ENCODE measurements around the gene CNKSR3. TPM values are rescaled to one million over a fixed set of nuclear protein-coding genes. Genes with fewer than 3 reads are reported as not detected.

The CNKSR3 gene
- total and polyA plus RNA-seq, 2 experiments from 2014 or later: 22.4 to 23.9 TPM

DNA sequence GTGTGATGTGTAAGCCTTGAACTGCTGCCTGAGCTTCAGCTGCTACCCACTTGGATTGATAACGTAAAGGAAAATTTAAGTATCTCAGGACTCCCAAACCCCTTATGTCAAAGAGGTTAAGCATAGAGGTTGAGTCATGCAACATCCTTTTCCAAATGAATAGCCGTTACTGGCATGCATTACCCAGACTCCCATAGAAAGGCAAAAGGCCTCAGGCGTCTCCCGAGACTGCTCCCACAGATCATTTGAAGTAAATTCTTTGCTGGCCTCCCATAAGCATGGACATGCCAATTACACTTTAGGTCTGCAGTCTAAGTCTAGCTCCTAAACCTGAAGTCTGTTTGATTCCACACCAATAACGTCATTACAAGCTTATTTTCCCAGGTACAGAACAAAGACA, 168.6 kb downstream of the CNKSR3 start:
- Histone ChIP-seq H3K27ac (no peak overlapping the region), H3K4me3 (no peak overlapping the region), H3K9me2 (replicated peaks; ENCODE audit: insufficient read depth) (no peaks in the 10 kb centered on the region), H3K36me3 (replicated peaks; ENCODE audit: insufficient read depth, low read depth) (no peaks in the 10 kb centered on the region), H2AFZ (no peak overlapping the region), H3K79me2 (no peaks in the 10 kb centered on the region), H3K9me3 (ENCODE audit: low read depth) (no peaks in the 10 kb centered on the region), H3K4me2 (no peak overlapping the region), H3K27me3 (no peaks in the 10 kb centered on the region), H4K20me1 (ENCODE audit: insufficient read depth, poor library complexity, severe bottlenecking) (no peaks in the 10 kb centered on the region), H3K4me1 (ENCODE audit: insufficient read depth) (no peaks in the 10 kb centered on the region)
- TF ChIP-seq, protein P1, sequence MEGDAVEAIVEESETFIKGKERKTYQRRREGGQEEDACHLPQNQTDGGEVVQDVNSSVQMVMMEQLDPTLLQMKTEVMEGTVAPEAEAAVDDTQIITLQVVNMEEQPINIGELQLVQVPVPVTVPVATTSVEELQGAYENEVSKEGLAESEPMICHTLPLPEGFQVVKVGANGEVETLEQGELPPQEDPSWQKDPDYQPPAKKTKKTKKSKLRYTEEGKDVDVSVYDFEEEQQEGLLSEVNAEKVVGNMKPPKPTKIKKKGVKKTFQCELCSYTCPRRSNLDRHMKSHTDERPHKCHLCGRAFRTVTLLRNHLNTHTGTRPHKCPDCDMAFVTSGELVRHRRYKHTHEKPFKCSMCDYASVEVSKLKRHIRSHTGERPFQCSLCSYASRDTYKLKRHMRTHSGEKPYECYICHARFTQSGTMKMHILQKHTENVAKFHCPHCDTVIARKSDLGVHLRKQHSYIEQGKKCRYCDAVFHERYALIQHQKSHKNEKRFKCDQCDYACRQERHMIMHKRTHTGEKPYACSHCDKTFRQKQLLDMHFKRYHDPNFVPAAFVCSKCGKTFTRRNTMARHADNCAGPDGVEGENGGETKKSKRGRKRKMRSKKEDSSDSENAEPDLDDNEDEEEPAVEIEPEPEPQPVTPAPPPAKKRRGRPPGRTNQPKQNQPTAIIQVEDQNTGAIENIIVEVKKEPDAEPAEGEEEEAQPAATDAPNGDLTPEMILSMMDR (IDR thresholded peaks at IDR 0.05; ENCODE audit: poor library complexity): no peak
- TF ChIP-seq EZH2phosphoT487 (IDR thresholded peaks at IDR 0.05; ENCODE audit: low read depth, severe bottlenecking, unreplicated experiment): no peak
- TF ChIP-seq EZH2 (IDR thresholded peaks at IDR 0.05; ENCODE audit: borderline replicate concordance): no peak
- no peak for DNase-seq (ENCODE audit: low spot score)
- WGBS (ENCODE audit: low lambda C conversion rate, missing lambda C conversion rate): 77% methylated on average over 5 of the region's 5 CpGs

DNA sequence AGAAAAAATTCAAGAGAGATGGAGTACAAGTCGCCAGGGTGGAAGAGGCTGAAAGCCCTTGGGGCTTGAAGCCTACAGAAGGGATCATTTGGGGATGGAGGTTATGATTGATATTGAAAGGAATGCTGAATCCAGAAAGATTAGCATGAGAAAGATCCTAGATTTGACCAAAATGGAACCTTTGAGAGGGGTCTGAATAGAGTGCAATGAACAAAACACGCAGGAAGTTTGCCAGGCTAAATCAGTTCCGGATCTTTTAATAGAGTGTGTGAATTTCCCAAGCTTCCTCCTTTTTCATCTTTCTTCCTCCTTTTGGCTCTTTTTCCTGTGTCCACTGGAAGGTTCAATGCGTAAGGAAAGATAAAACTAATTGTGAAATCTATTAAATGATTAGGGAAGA, 169.1 kb downstream of the CNKSR3 start:
- DNase-seq (ENCODE audit: low spot score): no peak
- H4K20me1 ChIP-seq (ENCODE audit: insufficient read depth, poor library complexity, severe bottlenecking): no peaks in the 10 kb centered on the region
- H3K27me3 ChIP-seq: no peaks in the 10 kb centered on the region
- H2AFZ ChIP-seq: no peak overlapping the region
- no peaks in the 10 kb centered on the region for H3K9me2 ChIP-seq (replicated peaks; ENCODE audit: insufficient read depth)
- 84% methylated on average over 4 of the region's 4 CpGs for WGBS (ENCODE audit: low lambda C conversion rate, missing lambda C conversion rate)
- H3K27ac ChIP-seq: no peak overlapping the region
- no peak for TF ChIP-seq EZH2 (IDR thresholded peaks at IDR 0.05; ENCODE audit: borderline replicate concordance)
- no peak for TF ChIP-seq EZH2phosphoT487 (IDR thresholded peaks at IDR 0.05; ENCODE audit: low read depth, severe bottlenecking, unreplicated experiment)
- TF ChIP-seq, protein P1 (IDR thresholded peaks at IDR 0.05; ENCODE audit: poor library complexity): no peak
- no peak overlapping the region for H3K4me3 ChIP-seq
- H3K4me2 ChIP-seq: no peak overlapping the region
- no peaks in the 10 kb centered on the region for H3K4me1 ChIP-seq (ENCODE audit: insufficient read depth)
- no peaks in the 10 kb centered on the region for H3K9me3 ChIP-seq (ENCODE audit: low read depth)
- H3K79me2 ChIP-seq: no peaks in the 10 kb centered on the region
- no peaks in the 10 kb centered on the region for H3K36me3 ChIP-seq (replicated peaks; ENCODE audit: insufficient read depth, low read depth)

Small RNA genes within 50 kb of the gene (small RNA-seq; reads per million reads assigned to genes)
- gene AL357075.2: not detected

Other genes starting within 250 kb of the CNKSR3 start
- 0.80 and 0.84 TPM in 2 replicates for gene IPCEF1, start 153.9 kb downstream of the CNKSR3 start, total RNA-seq
- gene IPCEF1, start 153.9 kb downstream of the CNKSR3 start, polyA plus RNA-seq: 1.2 TPM in 1 of 2 replicates, not detected in the other
- 35.6 and 38.5 TPM in 2 replicates for gene SCAF8, start 222.7 kb upstream of the CNKSR3 start, total RNA-seq
- gene SCAF8, start 222.7 kb upstream of the CNKSR3 start, polyA plus RNA-seq: 12.0 and 13.7 TPM in 2 replicates

Data from hepatocyte (in vitro differentiated cells).